HepG2 (cell line): ENCODE data around the gene ZNRF3. TPM values are rescaled to one million over a fixed set of nuclear protein-coding genes. Genes with fewer than 3 reads are reported as not detected.

ENCODE experiments used
- ARID2 ChIP-seq: sonication (generic); formaldehyde crosslinking; IDR thresholded peaks from 2 replicates; pipeline ENCODE4 v1.8.1; 2022; ENCODE audit warnings: mild to moderate bottlenecking, missing genetic modification reagents, borderline replicate concordance
- BCL6 ChIP-seq: IDR thresholded peaks from 2 replicates; pipeline ENCODE4 v1.6.1; 2016; ENCODE audit warnings: missing genetic modification reagents, missing compliant biosample characterization
- FLYWCH1 ChIP-seq: sonication (generic); formaldehyde crosslinking; IDR thresholded peaks from 2 replicates; pipeline ENCODE4 v1.8.1; 2023; ENCODE audit warnings: mild to moderate bottlenecking, missing genetic modification reagents
- FOSL2 ChIP-seq: sonication (generic); formaldehyde crosslinking; IDR thresholded peaks from 2 replicates; pipeline ENCODE4 v1.4.0; 2020; ENCODE audit warnings: missing genetic modification reagents
- POLR2AphosphoS2 ChIP-seq: IDR thresholded peaks from 2 replicates; pipeline ENCODE4 v1.6.1; 2011; ENCODE audit warnings: low read depth, low read length, improper control_type of control experiment
- RXRA ChIP-seq: sonication (generic); formaldehyde crosslinking; IDR thresholded peaks from 2 replicates; pipeline ENCODE4 v1.5.1; 2020; ENCODE audit warnings: missing genetic modification reagents
- SIX1 ChIP-seq: sonication (generic); formaldehyde crosslinking; IDR thresholded peaks from 2 replicates; pipeline ENCODE4 v1.4.0; 2020; ENCODE audit warnings: missing genetic modification reagents, borderline replicate concordance
- SMC3 ChIP-seq: IDR thresholded peaks from 2 replicates; pipeline ENCODE4 v1.6.1; 2011; ENCODE audit warnings: low read length, improper control_type of control experiment
- SPEN ChIP-seq: sonication (generic); formaldehyde crosslinking; IDR thresholded peaks from 2 replicates; pipeline ENCODE4 v1.5.1; 2020; ENCODE audit warnings: low read depth, mild to moderate bottlenecking, missing genetic modification reagents
- SRF ChIP-seq: IDR thresholded peaks from 2 replicates; pipeline ENCODE4 v1.6.1; 2011; ENCODE audit warnings: mild to moderate bottlenecking, low read depth, low read length, moderate library complexity
- YEATS2 ChIP-seq: sonication (generic); formaldehyde crosslinking; IDR thresholded peaks from 2 replicates; pipeline ENCODE4 v1.4.0; 2020; ENCODE audit warnings: missing genetic modification reagents, borderline replicate concordance
- ZFP36L2 ChIP-seq: sonication (generic); formaldehyde crosslinking; IDR thresholded peaks from 2 replicates; pipeline ENCODE4 v1.4.0; 2020; ENCODE audit warnings: missing genetic modification reagents
- ZGPAT ChIP-seq: IDR thresholded peaks from 2 replicates; pipeline ENCODE4 v1.6.1; 2016; ENCODE audit warnings: mild to moderate bottlenecking
- ZNF550 ChIP-seq: sonication (generic); formaldehyde crosslinking; IDR thresholded peaks from 2 replicates; pipeline ENCODE4 v1.4.0; 2020; ENCODE audit warnings: mild to moderate bottlenecking, missing genetic modification reagents, borderline replicate concordance
- ZNF646 ChIP-seq: sonication (generic); formaldehyde crosslinking; IDR thresholded peaks from 2 replicates; pipeline ENCODE4 v1.9.0; 2021; ENCODE audit warnings: mild to moderate bottlenecking, missing genetic modification reagents
- polyA plus RNA-seq, 8 experiments: library from polyadenylated mRNA; depleted of rRNA in 3 of 8; stranded (reverse) in 7 of 8; unstranded in 1 of 8; fragments of >200 nt; fragmentation: Illumina TruSeq in 4 of 8; extraction: Trizol in 4 of 8; gene quantifications; 2 replicates each; pipeline versions ENCODE4 v1.2.1 to v1.2.3, GENCODE V29; 2011 to 2016; ENCODE audit warnings: low read depth in 4 of 8, missing spikeins in 1 of 8, mixed read lengths in 1 of 8; ENCODE audit not compliant: insufficient read depth in 1 of 8
- total RNA-seq, 5 experiments: library from RNA; depleted of rRNA; stranded (reverse); fragments of >200 nt; fragmentation: Illumina TruSeq; extraction: Trizol; gene quantifications; 2 replicates each; pipeline ENCODE4 v1.2.3, GENCODE V29; 2016; ENCODE audit warnings: low read depth in 1 of 5
- TF ChIP-seq, protein P1 (sequence below): sonication (generic); formaldehyde crosslinking; IDR thresholded peaks from 2 replicates; pipeline ENCODE4 v1.5.0; 2020; ENCODE audit warnings: mild to moderate bottlenecking, missing genetic modification reagents, borderline replicate concordance
- TF ChIP-seq, protein P2 (sequence below): sonication (generic); formaldehyde crosslinking; IDR thresholded peaks from 2 replicates; pipeline ENCODE4 v1.5.0; 2020; ENCODE audit warnings: mild to moderate bottlenecking, missing genetic modification reagents

The ZNRF3 gene
- total and polyA plus RNA-seq, 2 of the 13 experiments (the other 11 are each of a cell fraction or from before 2014, with no cell fraction given): 20.3 to 36.7 TPM

- TF ChIP-seq, protein P1, sequence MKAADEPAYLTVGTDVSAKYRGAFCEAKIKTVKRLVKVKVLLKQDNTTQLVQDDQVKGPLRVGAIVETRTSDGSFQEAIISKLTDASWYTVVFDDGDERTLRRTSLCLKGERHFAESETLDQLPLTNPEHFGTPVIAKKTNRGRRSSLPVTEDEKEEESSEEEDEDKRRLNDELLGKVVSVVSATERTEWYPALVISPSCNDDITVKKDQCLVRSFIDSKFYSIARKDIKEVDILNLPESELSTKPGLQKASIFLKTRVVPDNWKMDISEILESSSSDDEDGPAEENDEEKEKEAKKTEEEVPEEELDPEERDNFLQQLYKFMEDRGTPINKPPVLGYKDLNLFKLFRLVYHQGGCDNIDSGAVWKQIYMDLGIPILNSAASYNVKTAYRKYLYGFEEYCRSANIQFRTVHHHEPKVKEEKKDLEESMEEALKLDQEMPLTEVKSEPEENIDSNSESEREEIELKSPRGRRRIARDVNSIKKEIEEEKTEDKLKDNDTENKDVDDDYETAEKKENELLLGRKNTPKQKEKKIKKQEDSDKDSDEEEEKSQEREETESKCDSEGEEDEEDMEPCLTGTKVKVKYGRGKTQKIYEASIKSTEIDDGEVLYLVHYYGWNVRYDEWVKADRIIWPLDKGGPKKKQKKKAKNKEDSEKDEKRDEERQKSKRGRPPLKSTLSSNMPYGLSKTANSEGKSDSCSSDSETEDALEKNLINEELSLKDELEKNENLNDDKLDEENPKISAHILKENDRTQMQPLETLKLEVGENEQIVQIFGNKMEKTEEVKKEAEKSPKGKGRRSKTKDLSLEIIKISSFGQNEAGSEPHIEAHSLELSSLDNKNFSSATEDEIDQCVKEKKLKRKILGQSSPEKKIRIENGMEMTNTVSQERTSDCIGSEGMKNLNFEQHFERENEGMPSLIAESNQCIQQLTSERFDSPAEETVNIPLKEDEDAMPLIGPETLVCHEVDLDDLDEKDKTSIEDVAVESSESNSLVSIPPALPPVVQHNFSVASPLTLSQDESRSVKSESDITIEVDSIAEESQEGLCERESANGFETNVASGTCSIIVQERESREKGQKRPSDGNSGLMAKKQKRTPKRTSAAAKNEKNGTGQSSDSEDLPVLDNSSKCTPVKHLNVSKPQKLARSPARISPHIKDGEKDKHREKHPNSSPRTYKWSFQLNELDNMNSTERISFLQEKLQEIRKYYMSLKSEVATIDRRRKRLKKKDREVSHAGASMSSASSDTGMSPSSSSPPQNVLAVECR: no peak
- TF ChIP-seq, protein P2, sequence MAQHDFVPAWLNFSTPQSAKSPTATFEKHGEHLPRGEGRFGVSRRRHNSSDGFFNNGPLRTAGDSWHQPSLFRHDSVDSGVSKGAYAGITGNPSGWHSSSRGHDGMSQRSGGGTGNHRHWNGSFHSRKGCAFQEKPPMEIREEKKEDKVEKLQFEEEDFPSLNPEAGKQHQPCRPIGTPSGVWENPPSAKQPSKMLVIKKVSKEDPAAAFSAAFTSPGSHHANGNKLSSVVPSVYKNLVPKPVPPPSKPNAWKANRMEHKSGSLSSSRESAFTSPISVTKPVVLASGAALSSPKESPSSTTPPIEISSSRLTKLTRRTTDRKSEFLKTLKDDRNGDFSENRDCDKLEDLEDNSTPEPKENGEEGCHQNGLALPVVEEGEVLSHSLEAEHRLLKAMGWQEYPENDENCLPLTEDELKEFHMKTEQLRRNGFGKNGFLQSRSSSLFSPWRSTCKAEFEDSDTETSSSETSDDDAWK (CRISPR knock-in tag): no peak
- TF ChIP-seq FLYWCH1 (CRISPR knock-in tag) (no peak), ZNF550 (CRISPR knock-in tag) (no peak), SRF (no peak), POLR2AphosphoS2 (no peak), ZFP36L2 (CRISPR knock-in tag) (no peak), SMC3 (no peak), ZNF646 (no peak), SIX1 (no peak), SPEN (CRISPR knock-in tag) (no peak), FOSL2 (CRISPR knock-in tag) (peak; percentile 81), RXRA (CRISPR knock-in tag) (peak; percentile 33; the same call in 1 of the 2 replicates), BCL6 (CRISPR knock-in tag) (0 out of 2 replicates have a peak, but pooled peaks have one; percentile 22), ARID2 (CRISPR knock-in tag) (no peak), ZGPAT (0 out of 2 replicates have a peak, but pooled peaks have one; percentile 20), YEATS2 (CRISPR knock-in tag) (no peak)
These were observed 161.3 kb downstream of the ZNRF3 start (continued) for GRCh38 chr22:29044657-29045176.
